DND-41 (cell line): ENCODE data around the gene TXLNB.

ENCODE experiments used
- EZH2 ChIP-seq: IDR thresholded peaks from 3 replicates; pipeline ENCODE4 v1.6.1; 2012; ENCODE audit warnings: borderline replicate concordance, low read depth, mild to moderate bottlenecking, moderate library complexity, low read length, inconsistent platforms; ENCODE audit not compliant: severe bottlenecking
- TF ChIP-seq, protein P1 (sequence below): IDR thresholded peaks from 2 replicates; pipeline ENCODE4 v1.5.1; 2012; ENCODE audit warnings: borderline replicate concordance, low read length, moderate library complexity, mild to moderate bottlenecking; ENCODE audit not compliant: poor library complexity, severe bottlenecking; ENCODE audit errors: extremely low read depth

DNA sequence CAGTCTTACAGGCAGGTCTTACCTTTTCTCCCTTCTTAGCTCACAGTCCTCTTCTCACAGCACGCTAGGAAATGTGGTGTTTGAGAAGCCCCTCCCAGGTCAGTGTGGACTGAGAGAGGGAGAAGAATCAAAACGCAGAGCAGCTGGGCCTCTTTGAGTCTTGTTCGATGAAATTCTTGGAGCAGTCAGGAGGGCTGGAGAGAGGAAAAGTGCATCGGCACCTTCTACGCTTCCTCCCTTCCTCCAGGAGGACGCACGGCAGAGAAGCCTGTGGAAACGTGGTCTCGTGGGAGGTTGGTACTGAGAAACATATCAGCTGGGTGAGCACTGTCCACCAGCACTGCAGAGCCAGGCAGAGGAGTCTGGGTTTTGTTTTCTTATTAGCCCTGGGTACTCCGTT, 52.7 kb downstream of the TXLNB start:
- TF ChIP-seq, protein P1, sequence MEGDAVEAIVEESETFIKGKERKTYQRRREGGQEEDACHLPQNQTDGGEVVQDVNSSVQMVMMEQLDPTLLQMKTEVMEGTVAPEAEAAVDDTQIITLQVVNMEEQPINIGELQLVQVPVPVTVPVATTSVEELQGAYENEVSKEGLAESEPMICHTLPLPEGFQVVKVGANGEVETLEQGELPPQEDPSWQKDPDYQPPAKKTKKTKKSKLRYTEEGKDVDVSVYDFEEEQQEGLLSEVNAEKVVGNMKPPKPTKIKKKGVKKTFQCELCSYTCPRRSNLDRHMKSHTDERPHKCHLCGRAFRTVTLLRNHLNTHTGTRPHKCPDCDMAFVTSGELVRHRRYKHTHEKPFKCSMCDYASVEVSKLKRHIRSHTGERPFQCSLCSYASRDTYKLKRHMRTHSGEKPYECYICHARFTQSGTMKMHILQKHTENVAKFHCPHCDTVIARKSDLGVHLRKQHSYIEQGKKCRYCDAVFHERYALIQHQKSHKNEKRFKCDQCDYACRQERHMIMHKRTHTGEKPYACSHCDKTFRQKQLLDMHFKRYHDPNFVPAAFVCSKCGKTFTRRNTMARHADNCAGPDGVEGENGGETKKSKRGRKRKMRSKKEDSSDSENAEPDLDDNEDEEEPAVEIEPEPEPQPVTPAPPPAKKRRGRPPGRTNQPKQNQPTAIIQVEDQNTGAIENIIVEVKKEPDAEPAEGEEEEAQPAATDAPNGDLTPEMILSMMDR, result no peak
- no peak for TF ChIP-seq EZH2
